GM19455 (cell line): ENCODE data around the gene NBEAL2.

ENCODE experiments used
- ATAC-seq: cut with Tn5 transposase; IDR thresholded peaks from one replicate; pipeline ENCODE4 v1.9.1; 2021; ENCODE audit not compliant: unreplicated experiment

NBEAL2 gene

GRCh38 chr3:46978985-46979944 lies at the start of gene NBEAL2:
Gene NBEAL2 (plus strand): TSS chr3:46979666. CDS start chr3:46979862, 196 bp downstream.
- peak; percentile 75 for ATAC-seq

GRCh38 chr3:46930166-46930944 lies 49.1 kb upstream of the NBEAL2 start:
- ATAC-seq = no peak

GRCh38 chr3:46930945-46931403 lies 48.5 kb upstream of the NBEAL2 start:
- ATAC-seq = no peak

GRCh38 chr3:46931631-46932331 lies 47.7 kb upstream of the NBEAL2 start:
- no peak for ATAC-seq

- no peak for ATAC-seq
Measured at GRCh38 chr3:46932455-46933225, 46.8 kb upstream of the NBEAL2 start.

GRCh38 chr3:46933261-46933660 lies 46.2 kb upstream of the NBEAL2 start:
- ATAC-seq = no peak

- ATAC-seq = no peak
Measured at GRCh38 chr3:46934072-46934471, 45.4 kb upstream of the NBEAL2 start.

GRCh38 chr3:46934498-46935167 lies 44.8 kb upstream of the NBEAL2 start:
- no peak for ATAC-seq

GRCh38 chr3:46935168-46935858 lies 44.2 kb upstream of the NBEAL2 start:
- ATAC-seq = no peak

GRCh38 chr3:46935989-46936558 lies 43.4 kb upstream of the NBEAL2 start:
- no peak for ATAC-seq

GRCh38 chr3:46936733-46937250 lies 42.7 kb upstream of the NBEAL2 start:
- no peak for ATAC-seq

- no peak for ATAC-seq
Measured at GRCh38 chr3:46938118-46938517, 41.3 kb upstream of the NBEAL2 start.

- ATAC-seq = no peak
Measured at GRCh38 chr3:46939578-46940445, 39.7 kb upstream of the NBEAL2 start.

- no peak for ATAC-seq
Measured at GRCh38 chr3:46942076-46942475, 37.4 kb upstream of the NBEAL2 start.

GRCh38 chr3:46942481-46943236 lies 36.8 kb upstream of the NBEAL2 start:
- ATAC-seq = no peak

- ATAC-seq = no peak
Measured at GRCh38 chr3:46943237-46944187, 36.0 kb upstream of the NBEAL2 start.
